NCI-H128 (cell line): Measurements from ENCODE around the gene HAGHL.

Experiments used
- DNase-seq: peaks from one replicate; lab custom pipeline; 2025; ENCODE audit not compliant: unreplicated experiment; lab: John Stamatoyannopoulos, UW

Gene HAGHL

GRCh38 chr16:719815-720446, 7.0 kb upstream of the HAGHL start:
- no peak for DNase-seq

GRCh38 chr16:720447-720989, 6.4 kb upstream of the HAGHL start:
- DNase-seq = no peak

- peak; percentile 67 for DNase-seq
These were observed 5.7 kb upstream of the HAGHL start, which contains the start of gene ANTKMT for GRCh38 chr16:720990-721764. Gene ANTKMT (plus strand): TSS chr16:721146. CDS start chr16:721275, 129 bp downstream.

- no peak for DNase-seq
These were observed 5.0 kb upstream of the HAGHL start for GRCh38 chr16:721765-722540.

- DNase-seq = no peak
These were observed 3.9 kb upstream of the HAGHL start for GRCh38 chr16:722835-723633.

- no peak for DNase-seq
These were observed 3.2 kb upstream of the HAGHL start for GRCh38 chr16:723695-724094.

- DNase-seq = no peak
These were observed 2.5 kb upstream of the HAGHL start for GRCh38 chr16:724188-725040.

- DNase-seq = no peak
These were observed 1.9 kb upstream of the HAGHL start for GRCh38 chr16:725041-725376.

- DNase-seq = no peak
These were observed 1.3 kb upstream of the HAGHL start for GRCh38 chr16:725463-726187.

- DNase-seq = no peak
These were observed 793 bp upstream of the HAGHL start for GRCh38 chr16:726188-726437.

GRCh38 chr16:727291-727977, 528 bp downstream of the HAGHL start:
- no peak for DNase-seq

- DNase-seq = no peak
These were observed 1.4 kb downstream of the HAGHL start for GRCh38 chr16:728131-728889.

GRCh38 chr16:728890-729744, 2.2 kb downstream of the HAGHL start:
- DNase-seq = no peak

GRCh38 chr16:729768-730665, 3.1 kb downstream of the HAGHL start:
- DNase-seq = no peak

GRCh38 chr16:730666-731509, 4.0 kb downstream of the HAGHL start:
- no peak for DNase-seq
